Transverse colon (tissue), 4 donors: Measurements from ENCODE around the gene STK40. TPM values are rescaled to one million over a fixed set of nuclear protein-coding genes. Genes with fewer than 3 reads are reported as not detected.
A peak's percentile ranks its signal among the peaks of the same experiment; 100 is the strongest.

Experiments used
- DNase-seq: peaks from one replicate; pipeline ENCODE4 v3.0.0-alpha.2; 2019
- H3K27ac ChIP-seq, 4 donors: fragments of 200-600 bp; sonication (generic); 2 replicates each; pipeline ENCODE4 v1.5.1; 2016 to 2018; ENCODE audit warnings: inconsistent platforms in 4 of 4
- H3K27me3 ChIP-seq: fragments of 200-600 bp; sonication (generic); 2 replicates; pipeline ENCODE4 v1.5.1; 2017; ENCODE audit warnings: inconsistent platforms
- H3K36me3 ChIP-seq, 4 donors: fragments of 200-600 bp; sonication (generic); 2 replicates each; pipeline ENCODE4 v1.5.1; 2017 to 2019; ENCODE audit warnings: inconsistent platforms in 4 of 4
- H3K4me1 ChIP-seq, 4 donors: fragments of 200-600 bp; sonication (generic); 2 replicates each; pipeline ENCODE4 v1.5.1; 2017 to 2020; ENCODE audit warnings: inconsistent platforms in 4 of 4
- H3K4me3 ChIP-seq, 4 donors: fragments of 200-600 bp; sonication (generic); 1 replicate in 1 of 4; 2 replicates in 3 of 4; pipeline versions ENCODE4 v1.5.1 to v1.6.1; 2017 to 2019; ENCODE audit warnings: inconsistent platforms in 4 of 4
- H3K9me3 ChIP-seq, 2 donors: fragments of 200-600 bp; sonication (generic); 2 replicates each; pipeline ENCODE4 v1.5.1; 2017 to 2019; ENCODE audit warnings: inconsistent platforms in 2 of 2
- CTCF ChIP-seq, 5 experiments: fragments of 200-600 bp in 3 of 5; fragments of 450-650 bp in 2 of 5; sonication (generic) in 3 of 5; IDR thresholded peaks; 1 replicate in 2 of 5; 2 replicates in 3 of 5; pipeline ENCODE4 v1.5.1; 2016 to 2017; ENCODE audit warnings: antibody characterized with exemption in 5 of 5, inconsistent platforms in 3 of 5, mild to moderate bottlenecking in 2 of 5, moderate library complexity in 1 of 5
- EP300 ChIP-seq: sonication (generic); formaldehyde crosslinking; IDR thresholded peaks from one replicate; pipeline ENCODE4 v1.6.1; 2017; ENCODE audit warnings: antibody characterized with exemption, low read depth
- POLR2A ChIP-seq: fragments of 450-650 bp; IDR thresholded peaks from one replicate; pipeline ENCODE4 v1.6.1; 2016; ENCODE audit warnings: antibody characterized with exemption, mild to moderate bottlenecking, moderate library complexity
- POLR2AphosphoS5 ChIP-seq, 3 donors: sonication (generic); formaldehyde crosslinking; IDR thresholded peaks; one replicate each; pipeline ENCODE4 v1.6.1; 2016; ENCODE audit warnings: antibody characterized with exemption in 3 of 3
- WGBS, 2 donors: methylation state at CpG; one replicate each; pipeline ENCODE4 v1.1.5; 2018; ENCODE audit warnings: low coverage in 1 of 2; 5-methylcytosine and 5-hydroxymethylcytosine counted together
- in situ Hi-C, 4 donors: fragments of 200-750 bp; cut with MboI; loops; one replicate each; pipeline versions ENCODE4 v1.15.0 to v1.15.1; 2017; ENCODE audit warnings: low sequenced_read_pairs in 3 of 4, low pct_ligation_motif_present in 1 of 4, low pct_unique_long_range_greater_than_20kb in 1 of 4
- intact Hi-C: fragments of 100-400 bp; cut with DNase I; formaldehyde crosslinking; loops from one replicate; pipeline ENCODE4 v1.15.1; 2023; ENCODE audit warnings: low total_unique reads
- total RNA-seq, 4 donors: library from RNA; depleted of rRNA; stranded (reverse); fragments of >200 nt; gene quantifications; one replicate each; pipeline ENCODE4 v1.1.0, GENCODE V29; 2016

Gene STK40
- total RNA-seq, 4 donors from 2014 or later: 34.0 to 154 (median 44.3) TPM

- no peak for TF ChIP-seq POLR2A
- no peak for TF ChIP-seq EP300
- no peak for TF ChIP-seq POLR2AphosphoS5 (IDR thresholded peaks at IDR 0.05)
- TF ChIP-seq CTCF (IDR thresholded peaks at IDR 0.05): no peak
- 86 to 89% methylated on average over 2 to 7 of the region's 7 CpGs for WGBS, 2 donors
- Histone ChIP-seq H3K27me3 (no peaks in the 10 kb centered on the region), H3K27ac (no peak overlapping the region), H3K36me3 (peaks cover 0 to 7% (median 0%) of the 10 kb centered on the region in 4 donors), H3K4me3 (no peak overlapping the region), H3K4me1 (peaks cover 0 to 9% (median 3%) of the 10 kb centered on the region in 4 donors), H3K9me3 (no peaks in the 10 kb centered on the region)
- intact Hi-C loops (loop anchor here (2.0 to 5.0 kb wide), 2 partner anchors 79 to 324 kb away; no protein-coding TSS in a partner anchor), in situ Hi-C loops (loop anchor here in 3 of 4 donors (5.0 to 25.0 kb wide), 4 partner anchors 84 to 309 kb away; no protein-coding TSS in a partner anchor)
- no peak for DNase-seq
These were observed 35.9 kb upstream of the STK40 start for GRCh38 chr1:36421649-36422048.

- H3K27ac ChIP-seq: peak overlapping the region in 3 of 4 donors; percentile 10 to 50 (median 15)
- H3K36me3 ChIP-seq: peaks cover 0 to 7% (median 0%) of the 10 kb centered on the region in 4 donors
- H3K4me3 ChIP-seq: no peak overlapping the region
- intact Hi-C loops: loop anchor here (5.0 kb wide), 1 partner anchor 324 kb away; no protein-coding TSS in a partner anchor
- TF ChIP-seq EP300 (no peak), CTCF (IDR thresholded peaks at IDR 0.05) (peak; percentile 91 to 95 (median 92)), POLR2AphosphoS5 (IDR thresholded peaks at IDR 0.05) (no peak), POLR2A (no peak)
- peak; percentile 93 for DNase-seq
- in situ Hi-C loops: loop anchor here in 3 of 4 donors (5.0 to 25.0 kb wide), 4 partner anchors 84 to 309 kb away; no protein-coding TSS in a partner anchor
- H3K9me3 ChIP-seq: no peaks in the 10 kb centered on the region
- H3K4me1 ChIP-seq: peaks cover 0 to 10% (median 3%) of the 10 kb centered on the region in 4 donors
- no peaks in the 10 kb centered on the region for H3K27me3 ChIP-seq
- WGBS, 2 donors: 20 to 60% methylated on average over 3 to 13 of the region's 13 CpGs
These were observed 35.2 kb upstream of the STK40 start for GRCh38 chr1:36420836-36421317.

GRCh38 chr1:36420409-36420808 is 34.7 kb upstream of the STK40 start:
- H3K27me3 ChIP-seq: no peaks in the 10 kb centered on the region
- 23 to 56% methylated on average over 4 to 5 of the region's 5 CpGs for WGBS, 2 donors
- intact Hi-C loops: loop anchor here (5.0 kb wide), 1 partner anchor 323 kb away; no protein-coding TSS in a partner anchor
- H3K9me3 ChIP-seq: no peaks in the 10 kb centered on the region
- peaks cover 0 to 7% (median 0%) of the 10 kb centered on the region in 4 donors for H3K36me3 ChIP-seq
- no peak for TF ChIP-seq CTCF (IDR thresholded peaks at IDR 0.05)
- no peak for TF ChIP-seq EP300
- TF ChIP-seq POLR2AphosphoS5 (IDR thresholded peaks at IDR 0.05): no peak
- no peak for TF ChIP-seq POLR2A
- in situ Hi-C loops: loop anchor here in 3 of 4 donors (5.0 to 25.0 kb wide), 4 partner anchors 83 to 308 kb away; no protein-coding TSS in a partner anchor
- peak overlapping the region in 3 of 4 donors; percentile 10 to 50 (median 15) for H3K27ac ChIP-seq
- DNase-seq: no peak
- H3K4me1 ChIP-seq: peaks cover 0 to 14% (median 3%) of the 10 kb centered on the region in 4 donors
- no peak overlapping the region for H3K4me3 ChIP-seq

GRCh38 chr1:36419569-36419968 is 33.8 kb upstream of the STK40 start:
- TF ChIP-seq POLR2AphosphoS5 (IDR thresholded peaks at IDR 0.05) (no peak), CTCF (IDR thresholded peaks at IDR 0.05) (no peak), POLR2A (no peak), EP300 (no peak)
- Histone ChIP-seq H3K27me3 (no peaks in the 10 kb centered on the region), H3K27ac (no peak overlapping the region), H3K4me1 (peaks cover 0 to 14% (median 3%) of the 10 kb centered on the region in 4 donors), H3K9me3 (no peaks in the 10 kb centered on the region), H3K4me3 (no peak overlapping the region), H3K36me3 (peaks cover 0 to 7% (median 0%) of the 10 kb centered on the region in 4 donors)
- WGBS, 2 donors: 64 to 82% methylated on average over 4 of the region's 4 CpGs
- DNase-seq: no peak
- in situ Hi-C loops: loop anchor here in 2 of 4 donors (25.0 kb wide), 2 partner anchors 232 to 307 kb away; no protein-coding TSS in a partner anchor
- intact Hi-C loops: no loop called here
